H9 (cell line): ENCODE results near the gene MRPS6. TPM values are rescaled to one million over a fixed set of nuclear protein-coding genes. Genes with fewer than 3 reads are reported as not detected.

Source experiments
- DNase-seq: peaks from one replicate; pipeline ENCODE4 v3.0.0-alpha.2; 2017
- H2AFZ ChIP-seq: one replicate; pipeline ENCODE4 v1.6.1; 2013; ENCODE audit warnings: mild to moderate bottlenecking, low read length, control low read depth, moderate library complexity
- H2AK5ac ChIP-seq: 2 replicates; pipeline ENCODE4 v1.6.1; 2013; ENCODE audit warnings: low read length, control low read depth, mixed read lengths; ENCODE audit not compliant: insufficient read length
- H2BK120ac ChIP-seq: one replicate; pipeline ENCODE4 v1.6.1; 2013; ENCODE audit warnings: low read depth, mild to moderate bottlenecking, low read length, control low read depth, inconsistent platforms; ENCODE audit not compliant: poor library complexity, severe bottlenecking
- H2BK12ac ChIP-seq: 2 replicates; pipeline ENCODE4 v1.6.1; 2013; ENCODE audit warnings: low read length, control low read depth, mixed read lengths, low read depth; ENCODE audit not compliant: insufficient read length
- H2BK15ac ChIP-seq: 2 replicates; pipeline ENCODE4 v1.6.1; 2013; ENCODE audit warnings: low read depth, low read length, control low read depth
- H2BK20ac ChIP-seq: one replicate; pipeline ENCODE4 v1.6.1; 2013; ENCODE audit warnings: low read depth, mild to moderate bottlenecking, low read length, control low read depth, inconsistent platforms; ENCODE audit not compliant: poor library complexity, severe bottlenecking
- H2BK5ac ChIP-seq: 2 replicates; pipeline ENCODE4 v1.6.1; 2013; ENCODE audit warnings: low read length, control low read depth, mixed read lengths; ENCODE audit not compliant: insufficient read length
- H3K14ac ChIP-seq: 2 replicates; pipeline ENCODE4 v1.6.1; 2013; ENCODE audit warnings: low read length, control low read depth; ENCODE audit not compliant: insufficient read depth
- H3K18ac ChIP-seq: 2 replicates; pipeline ENCODE4 v1.6.1; 2013; ENCODE audit warnings: low read depth, mild to moderate bottlenecking, mixed read lengths, low read length, control low read depth; ENCODE audit not compliant: insufficient read length
- H3K23ac ChIP-seq: 2 replicates; pipeline ENCODE4 v1.6.1; 2013; ENCODE audit warnings: low read length, control low read depth, mixed read lengths, low read depth; ENCODE audit not compliant: insufficient read length
- H3K23me2 ChIP-seq: 2 replicates; pipeline ENCODE4 v1.6.1; 2013; ENCODE audit warnings: low read depth, mild to moderate bottlenecking, mixed read lengths, low read length, control low read depth; ENCODE audit not compliant: insufficient read length, poor library complexity, severe bottlenecking
- H3K27ac ChIP-seq: 2 replicates; pipeline ENCODE4 v1.5.1; 2013; ENCODE audit warnings: low read length, control low read depth, mixed read lengths, low read depth; ENCODE audit not compliant: insufficient read length
- H3K27me3 ChIP-seq: 2 replicates; pipeline ENCODE4 v1.6.1; 2013; ENCODE audit warnings: low read length, control low read depth, inconsistent platforms; ENCODE audit not compliant: insufficient read depth
- H3K4ac ChIP-seq: 2 replicates; pipeline ENCODE4 v1.6.1; 2013; ENCODE audit warnings: low read depth, mild to moderate bottlenecking, control low read depth, inconsistent platforms, low read length, moderate library complexity
- H3K4me1 ChIP-seq: 2 replicates; pipeline ENCODE4 v1.6.1; 2013; ENCODE audit warnings: low read length, control low read depth, inconsistent platforms; ENCODE audit not compliant: insufficient read depth
- H3K4me2 ChIP-seq: 2 replicates; pipeline ENCODE4 v1.6.1; 2013; ENCODE audit warnings: low read length, control low read depth, mixed read lengths; ENCODE audit not compliant: insufficient read length, insufficient read depth
- H3K56ac ChIP-seq: 2 replicates; pipeline ENCODE4 v1.6.1; 2013; ENCODE audit warnings: low read depth, mild to moderate bottlenecking, mixed read lengths, low read length, control low read depth; ENCODE audit not compliant: insufficient read length
- H3K79me1 ChIP-seq: 2 replicates; pipeline ENCODE4 v1.6.1; 2013; ENCODE audit warnings: low read depth, mild to moderate bottlenecking, moderate library complexity, low read length, control low read depth, inconsistent platforms; ENCODE audit not compliant: insufficient read depth, poor library complexity, severe bottlenecking
- H3K79me2 ChIP-seq: 2 replicates; pipeline ENCODE4 v1.6.1; 2013; ENCODE audit warnings: low read length, control low read depth, inconsistent platforms; ENCODE audit not compliant: insufficient read depth
- H3K9ac ChIP-seq: 2 replicates; pipeline ENCODE4 v1.6.1; 2013; ENCODE audit warnings: low read length, control low read depth, mixed read lengths; ENCODE audit not compliant: insufficient read length; ENCODE audit errors: extremely low read depth
- H3K9me3 ChIP-seq: one replicate; pipeline ENCODE4 v1.6.1; 2013; ENCODE audit warnings: low read depth, low read length, inconsistent platforms; ENCODE audit not compliant: control insufficient read depth
- H3T11ph ChIP-seq: one replicate; pipeline ENCODE4 v1.6.1; 2013; ENCODE audit warnings: mild to moderate bottlenecking, low read length, control low read depth, inconsistent platforms
- H4K20me1 ChIP-seq: one replicate; pipeline ENCODE4 v1.6.1; 2013; ENCODE audit not compliant: control insufficient read depth, insufficient read length, insufficient read depth
- H4K5ac ChIP-seq: 2 replicates; pipeline ENCODE4 v1.6.1; 2013; ENCODE audit warnings: low read depth, mild to moderate bottlenecking, mixed read lengths, low read length, control low read depth; ENCODE audit not compliant: insufficient read length
- H4K8ac ChIP-seq: replicated peaks from 2 replicates; pipeline ENCODE4 v1.6.1; 2013; ENCODE audit warnings: low read length, control low read depth, mixed read lengths, low read depth; ENCODE audit not compliant: insufficient read length
- H4K91ac ChIP-seq: 2 replicates; pipeline ENCODE4 v1.6.1; 2013; ENCODE audit warnings: low read depth, mild to moderate bottlenecking, moderate library complexity, mixed read lengths, low read length, control low read depth; ENCODE audit not compliant: insufficient read length
- H3K27ac Mint-ChIP-seq, 3 experiments: 2 replicates in 2 of 3; 3 replicates in 1 of 3; pipeline ENCODE4 v1.8.0; 2020 to 2021; ENCODE audit warnings: mixed read lengths in 3 of 3, mild to moderate bottlenecking in 1 of 3, moderate library complexity in 1 of 3
- H3K27me3 Mint-ChIP-seq: 2 replicates; pipeline ENCODE4 v1.8.0; 2021; ENCODE audit warnings: low read depth, mild to moderate bottlenecking, moderate library complexity, mixed read lengths
- H3K36me3 Mint-ChIP-seq, 3 experiments: 2 replicates in 2 of 3; 3 replicates in 1 of 3; pipeline ENCODE4 v1.8.0; 2020 to 2021; ENCODE audit warnings: low read depth in 3 of 3, mixed read lengths in 3 of 3; ENCODE audit not compliant: insufficient read depth in 1 of 3
- H3K4me1 Mint-ChIP-seq, 2 experiments: 2 replicates each; pipeline ENCODE4 v1.8.0; 2020; ENCODE audit warnings: mixed read lengths in 2 of 2
- H3K4me3 Mint-ChIP-seq, 2 experiments: 2 replicates in 1 of 2; 3 replicates in 1 of 2; pipeline ENCODE4 v1.8.0; 2020 to 2021; ENCODE audit warnings: mild to moderate bottlenecking in 2 of 2, mixed read lengths in 2 of 2, moderate library complexity in 1 of 2
- H3K9me3 Mint-ChIP-seq, 2 experiments: 2 replicates in 1 of 2; 3 replicates in 1 of 2; pipeline ENCODE4 v1.8.0; 2020; ENCODE audit warnings: mild to moderate bottlenecking in 2 of 2, mixed read lengths in 2 of 2, moderate library complexity in 1 of 2
- CTCF ChIP-seq: fragments of 200-600 bp; sonication (generic); conservative IDR thresholded peaks from 3 replicates; pipeline ENCODE4 v1.8.0; 2021; ENCODE audit warnings: antibody characterized with exemption, mild to moderate bottlenecking
- WGBS: extraction: QIAGEN DNeasy Blood & Tissue Kit; methylation state at CpG from one replicate; pipeline ENCODE4 v1.1.7; 2013; ENCODE audit warnings: missing lambda C conversion rate, low lambda C conversion rate, mixed read lengths; ENCODE audit not compliant: insufficient read length; ENCODE audit errors: extremely low coverage; 5-methylcytosine and 5-hydroxymethylcytosine counted together
- total RNA-seq: library from RNA; stranded (reverse); gene quantifications from 2 replicates; pipeline ENCODE4 v1.2.1, GENCODE V29; 2021

MRPS6 gene
- total RNA-seq, 1 experiment from 2014 or later: 83.2 TPM

- Histone ChIP-seq H3K27me3 (no peaks in the 10 kb centered on the region), H3K56ac (no peak overlapping the region), H2AK5ac (no peak overlapping the region), H2BK12ac (no peak overlapping the region), H3K4me2 (no peak overlapping the region), H3K9ac (no peak overlapping the region), H2BK5ac (no peak overlapping the region), H3K14ac (no peak overlapping the region), H3K4ac (no peak overlapping the region), H2BK20ac (no peak overlapping the region), H3K79me2 (peaks cover 7% of the 10 kb centered on the region; the same call in 1 of the 2 replicates), H3K79me1 (peaks cover 12% of the 10 kb centered on the region), H3T11ph (no peak overlapping the region), H2AFZ (no peak overlapping the region), H2BK120ac (no peak overlapping the region), H3K23me2 (no peaks in the 10 kb centered on the region), H4K20me1 (no peaks in the 10 kb centered on the region), H2BK15ac (no peak overlapping the region), H3K9me3 (no peaks in the 10 kb centered on the region), H3K23ac (no peak overlapping the region), H3K27ac (no peak overlapping the region), H3K4me1 (peaks cover 25% of the 10 kb centered on the region), H3K18ac (no peak overlapping the region), H4K91ac (no peak overlapping the region), H4K5ac (no peak overlapping the region), H4K8ac (no peak overlapping the region)
- no CpG with 5 or more reads among the region's 6 CpGs for WGBS
- Mint-ChIP-seq H3K27me3 (no peaks in the 10 kb centered on the region), H3K9me3 (no peaks in the 10 kb centered on the region; a peak in 1 of 5 replicates), H3K4me1 (peaks cover 54 to 63% of the 10 kb centered on the region in 2 experiments), H3K4me3 (no peak overlapping the region), H3K27ac (peak overlapping the region in 2 of 3 experiments; percentile 24 to 83; a peak in 5 of 7 replicates), H3K36me3 (peaks cover 30 to 43% (median 41%) of the 10 kb centered on the region in 3 experiments; a peak in 6 of 7 replicates)
- TF ChIP-seq CTCF: no peak
- DNase-seq: no peak
Observed at GRCh38 chr21:34128124-34128523, 54.7 kb downstream of the MRPS6 start.
